ENCODE measurements around the gene SAP30. TPM values are rescaled to one million over a fixed set of nuclear protein-coding genes. Genes with fewer than 3 reads are reported as not detected.

The SAP30 gene
- polyA plus RNA-seq, 1 donor from 2014 or later, result 58.3 TPM

DNA sequence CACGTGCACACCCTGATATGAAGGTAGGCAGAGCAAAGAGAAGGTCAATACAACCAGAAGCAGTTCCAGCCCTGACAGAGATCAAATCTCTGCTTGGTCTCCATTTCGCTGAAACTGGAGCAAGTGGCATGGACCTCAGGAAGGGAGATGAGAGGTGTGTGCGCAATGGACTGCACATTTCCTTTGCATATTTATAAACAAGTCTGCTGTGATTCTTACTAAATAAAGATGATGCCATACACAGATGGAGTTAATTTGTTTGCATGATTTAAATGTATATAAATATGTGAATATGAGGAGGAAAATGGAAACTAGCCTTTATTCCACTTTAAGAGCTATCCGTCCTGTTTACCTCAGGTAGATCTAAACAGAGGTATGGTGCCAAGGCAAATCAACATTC, 30.3 kb downstream of the SAP30 start:
- Histone ChIP-seq H3K9ac (ENCODE audit: low read length) (no peak overlapping the region), H3K4me2 (ENCODE audit: low read length) (no peak overlapping the region), H3K79me2 (replicated peaks; ENCODE audit: insufficient read depth, low read length) (no peaks in the 10 kb centered on the region), H3K36me3 (ENCODE audit: insufficient read depth, low read length) (no peaks in the 10 kb centered on the region), H2AFZ (ENCODE audit: low read depth, low read length) (no peak overlapping the region), H3K9me2 (ENCODE audit: insufficient read depth, low read length) (no peaks in the 10 kb centered on the region), H4K20me1 (ENCODE audit: insufficient read depth) (no peaks in the 10 kb centered on the region), H3K9me3 (ENCODE audit: low read length) (no peaks in the 10 kb centered on the region), H3F3A (ENCODE audit: insufficient read depth, low read length, poor library complexity, severe bottlenecking) (no peaks in the 10 kb centered on the region), H3K4me3 (ENCODE audit: low read length) (no peak overlapping the region), H3K27ac (ENCODE audit: low read length) (no peak overlapping the region), H3K27me3 (ENCODE audit: insufficient read depth, low read depth, low read length) (no peaks in the 10 kb centered on the region)
- TF ChIP-seq MXI1 (conservative IDR thresholded peaks at IDR 0.05; ENCODE audit: poor library complexity, severe bottlenecking), result no peak
- no peak for TF ChIP-seq SMC3 (conservative IDR thresholded peaks at IDR 0.05; ENCODE audit: poor library complexity)
- no peak for TF ChIP-seq POLR2AphosphoS5 (IDR thresholded peaks at IDR 0.05)
- no peak for TF ChIP-seq TAF1 (IDR thresholded peaks at IDR 0.05; ENCODE audit: low read depth)
- TF ChIP-seq EP300 (conservative IDR thresholded peaks at IDR 0.05; ENCODE audit: poor library complexity, severe bottlenecking), result no peak
- TF ChIP-seq, protein P1, sequence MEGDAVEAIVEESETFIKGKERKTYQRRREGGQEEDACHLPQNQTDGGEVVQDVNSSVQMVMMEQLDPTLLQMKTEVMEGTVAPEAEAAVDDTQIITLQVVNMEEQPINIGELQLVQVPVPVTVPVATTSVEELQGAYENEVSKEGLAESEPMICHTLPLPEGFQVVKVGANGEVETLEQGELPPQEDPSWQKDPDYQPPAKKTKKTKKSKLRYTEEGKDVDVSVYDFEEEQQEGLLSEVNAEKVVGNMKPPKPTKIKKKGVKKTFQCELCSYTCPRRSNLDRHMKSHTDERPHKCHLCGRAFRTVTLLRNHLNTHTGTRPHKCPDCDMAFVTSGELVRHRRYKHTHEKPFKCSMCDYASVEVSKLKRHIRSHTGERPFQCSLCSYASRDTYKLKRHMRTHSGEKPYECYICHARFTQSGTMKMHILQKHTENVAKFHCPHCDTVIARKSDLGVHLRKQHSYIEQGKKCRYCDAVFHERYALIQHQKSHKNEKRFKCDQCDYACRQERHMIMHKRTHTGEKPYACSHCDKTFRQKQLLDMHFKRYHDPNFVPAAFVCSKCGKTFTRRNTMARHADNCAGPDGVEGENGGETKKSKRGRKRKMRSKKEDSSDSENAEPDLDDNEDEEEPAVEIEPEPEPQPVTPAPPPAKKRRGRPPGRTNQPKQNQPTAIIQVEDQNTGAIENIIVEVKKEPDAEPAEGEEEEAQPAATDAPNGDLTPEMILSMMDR (IDR thresholded peaks at IDR 0.05; ENCODE audit: poor library complexity, severe bottlenecking), result no peak

DNA sequence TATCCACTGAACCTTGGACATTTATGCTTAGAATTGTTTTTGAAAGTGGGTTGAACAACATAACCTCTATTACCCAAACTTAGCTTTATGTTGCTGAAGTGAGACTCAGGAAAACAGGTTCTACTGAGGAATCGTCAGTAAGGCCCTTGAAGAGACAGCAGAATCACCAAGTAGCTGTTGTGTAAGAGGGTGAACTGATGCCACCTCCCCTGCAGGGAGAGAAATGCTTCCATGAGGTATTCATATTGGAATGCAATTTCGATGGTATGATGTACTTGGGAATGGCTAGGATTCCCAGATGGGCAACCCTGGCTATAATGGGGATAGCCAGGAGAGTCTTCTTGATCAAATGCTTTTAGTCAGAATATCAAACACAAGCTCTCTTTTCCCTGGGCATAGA, 32.3 kb downstream of the SAP30 start:
- H3K79me2 ChIP-seq (replicated peaks; ENCODE audit: insufficient read depth, low read length), result no peaks in the 10 kb centered on the region
- no peak overlapping the region for H3K4me3 ChIP-seq (ENCODE audit: low read length)
- no peaks in the 10 kb centered on the region for H4K20me1 ChIP-seq (ENCODE audit: insufficient read depth)
- H3K9ac ChIP-seq (ENCODE audit: low read length), result no peak overlapping the region
- no peak overlapping the region for H3K27ac ChIP-seq (ENCODE audit: low read length)
- H3F3A ChIP-seq (ENCODE audit: insufficient read depth, low read length, poor library complexity, severe bottlenecking), result no peaks in the 10 kb centered on the region
- H3K36me3 ChIP-seq (ENCODE audit: insufficient read depth, low read length), result no peaks in the 10 kb centered on the region
- H3K9me2 ChIP-seq (ENCODE audit: insufficient read depth, low read length), result no peaks in the 10 kb centered on the region
- no peak overlapping the region for H2AFZ ChIP-seq (ENCODE audit: low read depth, low read length)
- no peaks in the 10 kb centered on the region for H3K27me3 ChIP-seq (ENCODE audit: insufficient read depth, low read depth, low read length)
- H3K4me2 ChIP-seq (ENCODE audit: low read length), result no peak overlapping the region
- TF ChIP-seq TAF1 (IDR thresholded peaks at IDR 0.05; ENCODE audit: low read depth) (no peak), POLR2AphosphoS5 (IDR thresholded peaks at IDR 0.05) (no peak), MXI1 (conservative IDR thresholded peaks at IDR 0.05; ENCODE audit: poor library complexity, severe bottlenecking) (no peak), RAD21 (conservative IDR thresholded peaks at IDR 0.05) (no peak), SMC3 (conservative IDR thresholded peaks at IDR 0.05; ENCODE audit: poor library complexity) (no peak), EP300 (conservative IDR thresholded peaks at IDR 0.05; ENCODE audit: poor library complexity, severe bottlenecking) (no peak), EZH2 (IDR thresholded peaks at IDR 0.05; ENCODE audit: borderline replicate concordance, insufficient read depth, low read length, poor library complexity, severe bottlenecking) (no peak)
- TF ChIP-seq, protein P1 (IDR thresholded peaks at IDR 0.05; ENCODE audit: poor library complexity, severe bottlenecking), result no peak
- TF ChIP-seq, protein P2, sequence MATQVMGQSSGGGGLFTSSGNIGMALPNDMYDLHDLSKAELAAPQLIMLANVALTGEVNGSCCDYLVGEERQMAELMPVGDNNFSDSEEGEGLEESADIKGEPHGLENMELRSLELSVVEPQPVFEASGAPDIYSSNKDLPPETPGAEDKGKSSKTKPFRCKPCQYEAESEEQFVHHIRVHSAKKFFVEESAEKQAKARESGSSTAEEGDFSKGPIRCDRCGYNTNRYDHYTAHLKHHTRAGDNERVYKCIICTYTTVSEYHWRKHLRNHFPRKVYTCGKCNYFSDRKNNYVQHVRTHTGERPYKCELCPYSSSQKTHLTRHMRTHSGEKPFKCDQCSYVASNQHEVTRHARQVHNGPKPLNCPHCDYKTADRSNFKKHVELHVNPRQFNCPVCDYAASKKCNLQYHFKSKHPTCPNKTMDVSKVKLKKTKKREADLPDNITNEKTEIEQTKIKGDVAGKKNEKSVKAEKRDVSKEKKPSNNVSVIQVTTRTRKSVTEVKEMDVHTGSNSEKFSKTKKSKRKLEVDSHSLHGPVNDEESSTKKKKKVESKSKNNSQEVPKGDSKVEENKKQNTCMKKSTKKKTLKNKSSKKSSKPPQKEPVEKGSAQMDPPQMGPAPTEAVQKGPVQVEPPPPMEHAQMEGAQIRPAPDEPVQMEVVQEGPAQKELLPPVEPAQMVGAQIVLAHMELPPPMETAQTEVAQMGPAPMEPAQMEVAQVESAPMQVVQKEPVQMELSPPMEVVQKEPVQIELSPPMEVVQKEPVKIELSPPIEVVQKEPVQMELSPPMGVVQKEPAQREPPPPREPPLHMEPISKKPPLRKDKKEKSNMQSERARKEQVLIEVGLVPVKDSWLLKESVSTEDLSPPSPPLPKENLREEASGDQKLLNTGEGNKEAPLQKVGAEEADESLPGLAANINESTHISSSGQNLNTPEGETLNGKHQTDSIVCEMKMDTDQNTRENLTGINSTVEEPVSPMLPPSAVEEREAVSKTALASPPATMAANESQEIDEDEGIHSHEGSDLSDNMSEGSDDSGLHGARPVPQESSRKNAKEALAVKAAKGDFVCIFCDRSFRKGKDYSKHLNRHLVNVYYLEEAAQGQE (IDR thresholded peaks at IDR 0.05; ENCODE audit: borderline replicate concordance), result no peak
- no peaks in the 10 kb centered on the region for H3K9me3 ChIP-seq (ENCODE audit: low read length)

Data from neural cell (in vitro differentiated cells).